Measurements from ENCODE around the gene TPRG1.

TPRG1 gene

DNA sequence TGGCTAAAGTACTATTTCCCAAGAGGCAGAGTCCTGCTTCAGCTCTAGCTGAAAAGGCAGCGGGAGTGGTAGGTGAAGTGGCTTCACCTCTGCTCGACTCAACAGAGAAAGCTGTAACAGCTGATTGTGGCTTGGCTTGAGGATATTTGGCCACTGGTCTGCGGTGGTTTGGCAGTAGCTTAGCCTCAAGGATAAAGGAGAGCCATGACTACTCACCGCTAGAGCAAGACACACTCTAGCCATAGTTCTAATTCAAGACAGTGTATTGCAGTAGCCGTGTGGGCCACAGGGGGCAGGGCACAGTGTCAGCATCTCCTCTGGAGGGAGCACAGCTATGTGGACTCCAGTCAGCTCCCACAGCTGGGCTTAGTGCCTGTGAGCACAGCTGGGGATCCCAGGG is 23.5 kb downstream of the TPRG1 start:
- no peaks in the 10 kb centered on the region for H3K36me3 ChIP-seq (ENCODE audit: low read length)
- H3K4me3 ChIP-seq (ENCODE audit: insufficient read depth, low read length, poor library complexity, severe bottlenecking): no peak overlapping the region
- TF ChIP-seq EZH2phosphoT487 (conservative IDR thresholded peaks at IDR 0.05; ENCODE audit: low read length): no peak
- TF ChIP-seq, protein P1, sequence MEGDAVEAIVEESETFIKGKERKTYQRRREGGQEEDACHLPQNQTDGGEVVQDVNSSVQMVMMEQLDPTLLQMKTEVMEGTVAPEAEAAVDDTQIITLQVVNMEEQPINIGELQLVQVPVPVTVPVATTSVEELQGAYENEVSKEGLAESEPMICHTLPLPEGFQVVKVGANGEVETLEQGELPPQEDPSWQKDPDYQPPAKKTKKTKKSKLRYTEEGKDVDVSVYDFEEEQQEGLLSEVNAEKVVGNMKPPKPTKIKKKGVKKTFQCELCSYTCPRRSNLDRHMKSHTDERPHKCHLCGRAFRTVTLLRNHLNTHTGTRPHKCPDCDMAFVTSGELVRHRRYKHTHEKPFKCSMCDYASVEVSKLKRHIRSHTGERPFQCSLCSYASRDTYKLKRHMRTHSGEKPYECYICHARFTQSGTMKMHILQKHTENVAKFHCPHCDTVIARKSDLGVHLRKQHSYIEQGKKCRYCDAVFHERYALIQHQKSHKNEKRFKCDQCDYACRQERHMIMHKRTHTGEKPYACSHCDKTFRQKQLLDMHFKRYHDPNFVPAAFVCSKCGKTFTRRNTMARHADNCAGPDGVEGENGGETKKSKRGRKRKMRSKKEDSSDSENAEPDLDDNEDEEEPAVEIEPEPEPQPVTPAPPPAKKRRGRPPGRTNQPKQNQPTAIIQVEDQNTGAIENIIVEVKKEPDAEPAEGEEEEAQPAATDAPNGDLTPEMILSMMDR (IDR thresholded peaks at IDR 0.05; ENCODE audit: insufficient read depth, low read length, poor library complexity, severe bottlenecking): no peak
- no peaks in the 10 kb centered on the region for H3K79me2 ChIP-seq (ENCODE audit: insufficient read depth, low read length)
- H3F3A ChIP-seq (ENCODE audit: insufficient read depth): no peaks in the 10 kb centered on the region
- H3K27ac ChIP-seq (ENCODE audit: low read depth, low read length): no peak overlapping the region
- no peak overlapping the region for H3K9ac ChIP-seq (ENCODE audit: low read length)
- no peaks in the 10 kb centered on the region for H3K9me2 ChIP-seq (replicated peaks; ENCODE audit: insufficient read depth, low read length)
- no peak overlapping the region for H2AFZ ChIP-seq (ENCODE audit: low read depth, low read length, severe bottlenecking)
- no peaks in the 10 kb centered on the region for H4K20me1 ChIP-seq (ENCODE audit: low read depth, low read length)
- H3K9me3 ChIP-seq (ENCODE audit: insufficient read depth, low read length): peaks cover 9% of the 10 kb centered on the region; the same call in 1 of the 2 replicates
- no peak overlapping the region for H3K4me2 ChIP-seq (ENCODE audit: low read depth, low read length, poor library complexity, severe bottlenecking)
- no peaks in the 10 kb centered on the region for H3K27me3 ChIP-seq (ENCODE audit: low read length)

DNA sequence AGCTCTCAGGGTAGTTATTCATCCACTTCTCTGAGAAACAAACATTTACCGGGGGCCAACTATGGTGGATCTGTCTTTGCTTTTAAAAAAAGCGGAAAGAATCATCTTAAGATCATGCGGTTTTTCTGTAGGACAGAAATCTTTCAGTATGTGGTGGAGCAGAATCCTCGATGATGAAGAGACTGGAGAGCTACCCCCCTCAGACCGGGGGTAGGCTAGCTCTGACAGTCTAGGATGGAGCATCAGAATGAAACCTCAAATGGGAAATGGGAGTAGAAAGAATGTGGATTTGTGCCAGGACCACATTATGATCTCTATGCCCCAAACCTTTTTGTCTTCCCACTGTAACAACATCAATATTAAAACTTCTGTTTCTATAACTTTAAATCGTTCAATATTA is 30.3 kb downstream of the TPRG1 start:
- Histone ChIP-seq H3K79me2 (ENCODE audit: insufficient read depth, low read length) (no peaks in the 10 kb centered on the region), H2AFZ (ENCODE audit: low read depth, low read length, severe bottlenecking) (no peak overlapping the region), H3F3A (ENCODE audit: insufficient read depth) (no peaks in the 10 kb centered on the region), H3K36me3 (ENCODE audit: low read length) (no peaks in the 10 kb centered on the region), H4K20me1 (ENCODE audit: low read depth, low read length) (no peaks in the 10 kb centered on the region), H3K9me3 (ENCODE audit: insufficient read depth, low read length) (no peaks in the 10 kb centered on the region), H3K9me2 (replicated peaks; ENCODE audit: insufficient read depth, low read length) (no peaks in the 10 kb centered on the region), H3K27me3 (ENCODE audit: low read length) (no peaks in the 10 kb centered on the region), H3K4me2 (ENCODE audit: low read depth, low read length, poor library complexity, severe bottlenecking) (no peak overlapping the region), H3K4me3 (ENCODE audit: insufficient read depth, low read length, poor library complexity, severe bottlenecking) (no peak overlapping the region), H3K27ac (ENCODE audit: low read depth, low read length) (no peak overlapping the region), H3K9ac (ENCODE audit: low read length) (no peak overlapping the region)
- TF ChIP-seq EZH2phosphoT487 (conservative IDR thresholded peaks at IDR 0.05; ENCODE audit: low read length): no peak
- TF ChIP-seq, protein P1 (IDR thresholded peaks at IDR 0.05; ENCODE audit: insufficient read depth, low read length, poor library complexity, severe bottlenecking): no peak

DNA sequence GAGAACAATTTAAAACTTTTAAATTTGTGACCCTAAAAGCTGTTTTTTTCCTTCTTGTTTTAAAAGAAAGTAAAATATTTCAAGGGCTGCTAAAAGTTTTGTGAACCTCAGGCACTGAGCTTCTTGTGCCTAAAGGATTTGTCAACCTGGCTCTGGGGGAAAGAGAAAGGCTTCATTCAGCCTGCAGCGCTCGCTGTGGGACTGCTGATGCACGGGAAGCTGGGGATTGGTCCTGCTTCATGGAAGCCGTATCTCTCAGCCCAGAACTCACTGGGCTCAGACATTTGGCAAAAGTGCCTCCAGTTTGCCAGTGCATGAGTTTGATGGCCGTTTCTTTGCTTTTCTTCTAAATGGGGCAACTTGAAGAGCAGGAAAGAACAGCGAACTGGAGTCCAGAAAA is 30.8 kb downstream of the TPRG1 start:
- Histone ChIP-seq H3K27ac (ENCODE audit: low read depth, low read length) (no peak overlapping the region), H3K4me2 (ENCODE audit: low read depth, low read length, poor library complexity, severe bottlenecking) (no peak overlapping the region), H4K20me1 (ENCODE audit: low read depth, low read length) (no peaks in the 10 kb centered on the region), H3K9me3 (ENCODE audit: insufficient read depth, low read length) (no peaks in the 10 kb centered on the region), H3K27me3 (ENCODE audit: low read length) (no peaks in the 10 kb centered on the region), H3K9ac (ENCODE audit: low read length) (no peak overlapping the region), H2AFZ (ENCODE audit: low read depth, low read length, severe bottlenecking) (no peak overlapping the region), H3F3A (ENCODE audit: insufficient read depth) (no peaks in the 10 kb centered on the region), H3K4me3 (ENCODE audit: insufficient read depth, low read length, poor library complexity, severe bottlenecking) (no peak overlapping the region), H3K79me2 (ENCODE audit: insufficient read depth, low read length) (no peaks in the 10 kb centered on the region), H3K9me2 (replicated peaks; ENCODE audit: insufficient read depth, low read length) (no peaks in the 10 kb centered on the region), H3K36me3 (ENCODE audit: low read length) (no peaks in the 10 kb centered on the region)
- TF ChIP-seq, protein P1 (IDR thresholded peaks at IDR 0.05; ENCODE audit: insufficient read depth, low read length, poor library complexity, severe bottlenecking): no peak

Measured in SU-DHL-6 (cell line).